ENCODE data around the gene HLA-DMA.
"Not testable (repeated sequence)": the region's sequence is repeated elsewhere in the genome, so short reads cannot be mapped to it uniquely, and the experiment has no call there.

DNA sequence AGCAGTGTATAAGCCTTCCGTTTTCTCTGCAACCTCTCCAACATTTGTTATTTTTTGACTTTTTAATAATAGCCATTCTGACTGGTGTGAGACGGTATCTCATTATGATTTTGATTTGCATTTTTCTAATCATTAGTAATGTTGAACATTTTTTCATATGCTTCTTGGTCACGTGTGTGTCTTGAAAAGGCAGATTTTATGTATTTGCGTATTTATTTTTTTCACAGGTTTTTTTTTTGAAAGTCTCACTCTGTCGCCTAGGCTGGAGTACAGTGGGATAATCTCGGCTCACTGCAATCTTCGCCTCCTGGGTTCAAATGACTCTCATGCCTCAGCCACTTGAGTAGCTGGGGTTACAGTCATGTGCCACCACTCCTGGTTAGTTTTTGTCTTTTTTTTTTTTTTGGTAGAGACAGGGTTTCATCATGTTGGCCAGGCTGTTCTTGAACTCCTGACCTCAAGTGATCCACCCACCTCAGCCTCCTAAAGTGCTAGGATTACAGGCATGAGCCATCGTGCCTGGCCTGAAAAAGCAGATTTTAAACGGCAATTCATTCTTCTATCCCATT lies 10.3 kb downstream of the HLA-DMA start:
- TF ChIP-seq POLR2A, CTCF, POLR2AphosphoS5, EP300 (IDR thresholded peaks at IDR 0.05): not testable (repeated sequence)

Data from suprapubic skin (tissue), 4 donors.